Activated CD4-positive, alpha-beta T cell treated with anti-CD3 and anti-CD28 coated beads for 48 hours (primary cell): ENCODE measurements around the gene PLCB1.

ENCODE experiments used
- DNase-seq: peaks from one replicate; pipeline ENCODE4 v3.0.0-alpha.2; 2020

PLCB1 gene

GRCh38 chr20:8918145-8918544, 786.1 kb downstream of the PLCB1 start:
- no peak for DNase-seq

- DNase-seq, result no peak
These were observed 792.5 kb downstream of the PLCB1 start for GRCh38 chr20:8924539-8924938.

GRCh38 chr20:8930726-8931125, 798.7 kb downstream of the PLCB1 start:
- DNase-seq, result no peak

DNA sequence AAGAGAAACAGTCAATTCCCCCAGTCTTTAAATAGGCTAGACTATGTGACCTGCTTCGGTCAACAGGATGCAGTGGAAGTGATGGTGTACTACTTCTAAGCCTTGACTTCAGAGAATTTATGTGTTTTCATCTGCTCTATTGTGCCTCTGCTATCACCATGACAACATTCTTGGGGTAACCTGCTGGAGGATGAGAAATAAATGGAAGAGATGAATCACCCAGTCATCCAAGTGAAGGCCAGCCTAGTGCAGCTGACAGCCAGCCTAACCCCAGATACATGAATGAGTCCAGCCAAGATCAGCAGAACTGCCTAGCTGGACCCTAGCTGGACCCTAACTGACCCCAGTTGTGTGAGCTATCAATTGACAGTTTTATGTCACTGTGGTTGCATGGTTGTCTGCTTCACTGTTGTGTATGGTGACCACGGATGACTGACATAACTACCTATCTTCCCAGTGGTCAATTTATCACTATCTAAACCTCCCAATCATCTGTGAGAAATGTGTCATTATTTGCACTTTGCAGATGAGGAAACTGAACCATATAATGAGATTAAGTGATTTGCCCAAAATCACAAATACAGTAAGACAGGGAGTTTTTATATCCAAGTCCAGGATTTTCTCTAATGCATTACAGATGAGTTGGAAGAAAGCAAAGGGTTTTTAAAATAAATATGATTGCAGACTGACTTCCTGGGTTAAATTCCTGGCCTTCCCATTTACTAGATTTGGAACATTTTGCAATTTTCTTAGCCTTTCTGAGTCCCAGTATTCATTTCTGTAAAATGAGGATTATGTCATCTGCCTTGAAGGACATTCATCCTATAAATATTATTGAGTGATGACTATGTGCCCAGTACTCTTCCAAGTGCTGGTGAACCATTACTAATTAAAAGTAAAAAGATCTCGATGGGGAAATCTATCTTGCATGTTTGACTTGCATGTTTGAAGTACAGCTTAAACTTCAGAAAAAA, 800.4 kb downstream of the PLCB1 start:
- no peak for DNase-seq

DNA sequence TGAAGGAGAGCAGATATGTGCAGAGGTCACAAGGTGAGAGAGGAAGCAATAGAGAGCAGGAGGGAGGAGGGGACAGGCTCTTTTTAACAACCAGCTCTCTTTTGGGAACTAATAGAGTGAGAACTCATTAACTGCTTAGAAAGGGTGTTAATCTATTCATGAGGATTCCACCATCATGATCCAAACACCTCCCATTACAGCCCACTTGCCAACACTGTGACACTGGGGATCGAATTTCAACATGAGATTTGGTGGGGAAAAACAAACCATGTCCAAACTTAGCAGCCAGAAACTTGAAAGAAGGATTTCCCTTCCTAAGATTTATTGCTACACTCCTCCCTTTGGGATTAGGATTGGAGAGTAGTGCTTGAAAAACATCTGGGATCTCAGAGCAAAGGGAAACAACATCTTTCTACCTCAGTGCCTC, 801.3 kb downstream of the PLCB1 start:
- no peak for DNase-seq

DNA sequence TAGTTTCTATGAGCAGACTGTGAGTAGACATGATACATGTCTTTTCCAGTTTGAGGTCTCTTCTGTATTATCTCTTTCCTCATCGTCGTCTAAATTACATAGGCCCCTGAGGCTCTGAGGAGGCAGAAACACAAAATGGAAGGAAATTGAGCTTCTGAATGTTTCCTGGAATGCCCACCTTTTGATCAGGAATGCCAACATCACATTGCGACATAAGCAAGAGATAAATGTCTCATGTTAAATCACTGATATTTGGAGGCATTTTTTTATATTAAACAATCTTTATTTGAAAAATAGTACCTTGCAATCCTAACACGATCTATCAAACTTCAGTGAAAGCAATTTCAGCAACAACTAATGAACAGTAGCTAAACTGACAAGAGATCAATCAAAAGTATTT, 802.3 kb downstream of the PLCB1 start:
- no peak for DNase-seq
